Measurements from ENCODE around the gene KATNIP.

KATNIP gene

DNA sequence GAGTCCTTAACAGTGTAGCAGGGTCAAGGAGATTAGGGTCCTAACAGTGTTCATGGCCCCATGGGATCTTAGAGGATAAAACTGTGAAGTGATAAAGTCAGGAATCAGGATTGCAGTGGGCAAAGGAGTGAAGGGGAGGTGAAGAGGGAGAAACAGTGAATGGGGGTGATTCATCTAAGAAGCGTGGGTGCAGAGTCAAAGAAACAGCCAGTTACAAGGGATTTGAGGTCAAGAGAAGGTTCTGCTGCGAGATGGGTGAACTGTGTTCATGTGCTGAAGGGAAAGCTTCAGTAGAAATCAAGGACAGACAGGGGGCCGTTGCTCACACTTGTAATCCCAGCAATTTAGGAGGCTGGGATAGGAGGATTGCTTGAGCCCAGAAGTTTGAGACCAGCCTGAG lies 6.1 kb upstream of the KATNIP start:
- Histone ChIP-seq H3K4me3 (ENCODE audit: low read length) (no peak overlapping the region), H3K27me3 (ENCODE audit: control insufficient read depth, insufficient read depth, low read length) (no peaks in the 10 kb centered on the region), H3K36me3 (ENCODE audit: control insufficient read depth, insufficient read depth, low read length) (peaks cover 5% of the 10 kb centered on the region), H3K4me1 (ENCODE audit: control insufficient read depth, insufficient read depth, low read length) (peaks cover 19% of the 10 kb centered on the region), H3K9me3 (ENCODE audit: control insufficient read depth, low read length) (no peaks in the 10 kb centered on the region), H3K9ac (ENCODE audit: low read length) (no peak overlapping the region)

DNA sequence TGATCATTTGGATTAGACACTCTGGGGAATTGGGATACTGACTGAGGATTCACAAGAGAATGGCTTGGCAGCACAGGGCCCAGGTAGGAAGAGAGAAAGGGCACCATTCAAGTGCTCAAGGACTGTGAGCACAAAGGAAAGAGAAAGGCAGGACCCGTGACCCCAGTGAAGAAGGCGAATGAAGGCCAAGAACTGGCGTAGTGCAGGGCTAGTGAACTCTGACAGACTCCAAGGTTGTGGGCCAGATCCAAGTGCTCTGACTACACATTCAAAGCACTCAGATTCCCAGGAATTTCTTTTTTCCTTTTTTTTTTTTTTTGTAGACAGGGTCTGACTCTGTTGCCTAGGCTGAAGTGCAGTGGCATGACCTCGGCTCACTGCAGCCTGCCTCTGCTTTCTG lies 5.3 kb upstream of the KATNIP start:
- peaks cover 23% of the 10 kb centered on the region for H3K4me1 ChIP-seq (ENCODE audit: control insufficient read depth, insufficient read depth, low read length)
- no peaks in the 10 kb centered on the region for H3K9me3 ChIP-seq (ENCODE audit: control insufficient read depth, low read length)
- H3K4me3 ChIP-seq (ENCODE audit: low read length): no peak overlapping the region
- no peak overlapping the region for H3K9ac ChIP-seq (ENCODE audit: low read length)
- peaks cover 5% of the 10 kb centered on the region for H3K36me3 ChIP-seq (ENCODE audit: control insufficient read depth, insufficient read depth, low read length)
- no peaks in the 10 kb centered on the region for H3K27me3 ChIP-seq (ENCODE audit: control insufficient read depth, insufficient read depth, low read length)

DNA sequence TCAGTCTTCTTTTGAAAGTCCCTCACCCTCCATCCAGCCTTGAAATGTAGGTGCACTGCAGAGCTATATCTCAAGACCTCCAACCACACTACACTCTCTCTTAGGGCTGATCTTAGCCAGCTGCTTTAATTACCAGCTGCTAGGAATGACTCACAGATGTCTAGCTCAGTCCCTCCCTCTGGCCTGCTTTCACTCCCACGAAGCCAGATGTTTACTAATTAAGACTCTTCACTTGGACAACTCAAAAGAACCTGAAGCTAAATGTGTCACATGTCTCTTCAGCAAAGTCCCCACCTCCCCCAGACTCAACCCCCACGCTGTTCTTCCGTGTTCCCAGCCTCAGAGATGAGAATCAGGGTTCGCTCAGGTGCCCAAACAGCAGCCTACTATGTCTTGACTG lies 2.8 kb upstream of the KATNIP start:
- Histone ChIP-seq H3K4me3 (ENCODE audit: low read length) (no peak overlapping the region), H3K9ac (ENCODE audit: low read length) (no peak overlapping the region), H3K36me3 (ENCODE audit: control insufficient read depth, insufficient read depth, low read length) (peaks cover 5% of the 10 kb centered on the region), H3K4me1 (ENCODE audit: control insufficient read depth, insufficient read depth, low read length) (peaks cover 30% of the 10 kb centered on the region), H3K27me3 (ENCODE audit: control insufficient read depth, insufficient read depth, low read length) (no peaks in the 10 kb centered on the region), H3K9me3 (ENCODE audit: control insufficient read depth, low read length) (no peaks in the 10 kb centered on the region)

GRCh38 chr16:27547851-27548250 lies 2.1 kb upstream of the KATNIP start:
- Histone ChIP-seq H3K9ac (ENCODE audit: low read length) (no peak overlapping the region), H3K4me3 (ENCODE audit: low read length) (no peak overlapping the region), H3K4me1 (ENCODE audit: control insufficient read depth, insufficient read depth, low read length) (peaks cover 30% of the 10 kb centered on the region), H3K9me3 (ENCODE audit: control insufficient read depth, low read length) (no peaks in the 10 kb centered on the region), H3K36me3 (ENCODE audit: control insufficient read depth, insufficient read depth, low read length) (peaks cover 5% of the 10 kb centered on the region), H3K27me3 (ENCODE audit: control insufficient read depth, insufficient read depth, low read length) (no peaks in the 10 kb centered on the region)

DNA sequence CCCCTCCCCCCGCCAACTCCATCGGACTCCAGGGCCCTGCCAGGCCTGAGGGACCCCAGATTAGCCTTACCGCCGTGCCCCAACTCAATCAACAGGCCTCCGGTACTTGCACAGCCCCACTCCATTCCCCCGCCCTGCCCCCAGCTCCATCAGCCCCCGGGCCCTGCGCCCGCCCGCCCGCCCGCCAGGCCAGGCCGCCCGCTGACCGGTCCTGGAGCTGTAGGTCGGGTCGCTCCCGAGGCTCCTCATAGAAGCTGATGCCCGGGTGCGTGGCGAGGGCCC lies 539 bp upstream of the KATNIP start:
- Histone ChIP-seq H3K9ac (ENCODE audit: low read length) (peak overlapping the region; percentile 98), H3K27me3 (ENCODE audit: control insufficient read depth, insufficient read depth, low read length) (no peaks in the 10 kb centered on the region), H3K9me3 (ENCODE audit: control insufficient read depth, low read length) (no peaks in the 10 kb centered on the region), H3K4me3 (ENCODE audit: low read length) (peak overlapping the region; percentile 100), H3K36me3 (ENCODE audit: control insufficient read depth, insufficient read depth, low read length) (no peaks in the 10 kb centered on the region), H3K4me1 (ENCODE audit: control insufficient read depth, insufficient read depth, low read length) (peaks cover 30% of the 10 kb centered on the region)

DNA sequence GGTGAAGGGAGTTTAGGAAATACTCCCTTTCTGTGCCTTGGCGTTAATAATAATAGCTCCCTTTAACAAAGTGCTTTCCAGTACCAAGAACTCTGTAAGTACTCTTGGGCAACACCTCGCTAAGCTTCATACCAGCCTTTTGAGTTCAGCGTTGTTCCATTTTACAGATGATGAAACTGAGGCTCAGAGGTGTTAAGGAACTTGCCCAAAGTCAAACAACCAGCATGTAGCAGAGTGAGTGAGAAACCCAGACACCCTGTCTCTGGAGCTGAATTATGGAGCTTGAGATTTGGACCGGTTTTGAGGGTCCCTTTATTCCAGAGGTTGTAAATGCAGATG lies 607 bp downstream of the KATNIP start:
- H3K4me1 ChIP-seq (ENCODE audit: control insufficient read depth, insufficient read depth, low read length): peaks cover 30% of the 10 kb centered on the region
- no peaks in the 10 kb centered on the region for H3K9me3 ChIP-seq (ENCODE audit: control insufficient read depth, low read length)
- H3K9ac ChIP-seq (ENCODE audit: low read length): peak overlapping the region; percentile 98
- H3K36me3 ChIP-seq (ENCODE audit: control insufficient read depth, insufficient read depth, low read length): no peaks in the 10 kb centered on the region
- H3K27me3 ChIP-seq (ENCODE audit: control insufficient read depth, insufficient read depth, low read length): no peaks in the 10 kb centered on the region
- H3K4me3 ChIP-seq (ENCODE audit: low read length): peak overlapping the region; percentile 100

DNA sequence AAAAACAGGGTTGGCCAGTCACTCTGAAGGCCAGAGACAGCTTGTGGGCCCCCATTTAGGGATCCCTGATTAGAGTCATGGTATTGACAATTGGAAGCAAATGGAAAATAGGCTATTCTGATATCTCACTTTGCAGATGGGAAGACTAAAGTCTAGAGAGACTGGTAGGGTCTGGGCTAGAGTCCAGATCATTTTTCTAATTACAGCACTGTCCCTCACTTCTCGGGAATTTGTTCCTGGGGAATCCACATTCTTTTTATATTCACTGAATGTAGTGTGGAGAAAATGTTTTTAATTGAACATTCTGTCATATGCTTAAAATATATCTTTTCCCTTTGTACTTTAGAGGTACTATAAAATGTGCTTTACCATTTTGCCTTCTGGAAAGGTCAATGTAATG lies 1.1 kb downstream of the KATNIP start:
- H3K36me3 ChIP-seq (ENCODE audit: control insufficient read depth, insufficient read depth, low read length): no peaks in the 10 kb centered on the region
- H3K4me3 ChIP-seq (ENCODE audit: low read length): no peak overlapping the region
- no peaks in the 10 kb centered on the region for H3K9me3 ChIP-seq (ENCODE audit: control insufficient read depth, low read length)
- no peak overlapping the region for H3K9ac ChIP-seq (ENCODE audit: low read length)
- peaks cover 30% of the 10 kb centered on the region for H3K4me1 ChIP-seq (ENCODE audit: control insufficient read depth, insufficient read depth, low read length)
- H3K27me3 ChIP-seq (ENCODE audit: control insufficient read depth, insufficient read depth, low read length): no peaks in the 10 kb centered on the region

- Histone ChIP-seq H3K4me3 (ENCODE audit: low read length) (no peak overlapping the region), H3K27me3 (ENCODE audit: control insufficient read depth, insufficient read depth, low read length) (no peaks in the 10 kb centered on the region), H3K9me3 (ENCODE audit: control insufficient read depth, low read length) (no peaks in the 10 kb centered on the region), H3K4me1 (ENCODE audit: control insufficient read depth, insufficient read depth, low read length) (peaks cover 14% of the 10 kb centered on the region), H3K36me3 (ENCODE audit: control insufficient read depth, insufficient read depth, low read length) (no peaks in the 10 kb centered on the region), H3K9ac (ENCODE audit: low read length) (no peak overlapping the region)
Measured at GRCh38 chr16:27556471-27556870, 6.5 kb downstream of the KATNIP start.

- Histone ChIP-seq H3K9ac (ENCODE audit: low read length) (no peak overlapping the region), H3K4me1 (ENCODE audit: control insufficient read depth, insufficient read depth, low read length) (peaks cover 14% of the 10 kb centered on the region), H3K9me3 (ENCODE audit: control insufficient read depth, low read length) (no peaks in the 10 kb centered on the region), H3K36me3 (ENCODE audit: control insufficient read depth, insufficient read depth, low read length) (no peaks in the 10 kb centered on the region), H3K4me3 (ENCODE audit: low read length) (no peak overlapping the region), H3K27me3 (ENCODE audit: control insufficient read depth, insufficient read depth, low read length) (no peaks in the 10 kb centered on the region)
Measured at GRCh38 chr16:27558434-27558833, 8.5 kb downstream of the KATNIP start.

DNA sequence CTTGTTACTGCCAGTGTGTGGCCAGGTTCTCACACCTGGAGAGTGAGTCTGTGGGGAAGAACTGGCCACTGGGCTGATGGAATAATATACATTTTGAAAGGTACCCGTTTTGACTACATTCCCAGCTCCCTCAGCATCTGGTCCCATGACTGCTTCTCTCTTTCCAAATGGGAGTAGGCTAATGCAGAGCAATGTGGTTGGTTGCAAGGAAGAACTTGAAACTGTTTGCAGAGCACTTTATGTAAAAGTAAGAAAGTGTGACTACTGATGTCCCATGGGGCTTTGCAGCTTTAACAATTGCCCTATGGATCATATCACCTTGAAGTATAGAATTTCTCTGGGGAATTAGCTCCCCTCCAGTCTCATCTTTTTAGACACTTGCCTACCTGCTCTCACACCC lies 9.0 kb downstream of the KATNIP start:
- H3K36me3 ChIP-seq (ENCODE audit: control insufficient read depth, insufficient read depth, low read length): no peaks in the 10 kb centered on the region
- H3K27me3 ChIP-seq (ENCODE audit: control insufficient read depth, insufficient read depth, low read length): no peaks in the 10 kb centered on the region
- H3K9me3 ChIP-seq (ENCODE audit: control insufficient read depth, low read length): no peaks in the 10 kb centered on the region
- H3K4me1 ChIP-seq (ENCODE audit: control insufficient read depth, insufficient read depth, low read length): peaks cover 14% of the 10 kb centered on the region
- H3K9ac ChIP-seq (ENCODE audit: low read length): no peak overlapping the region
- H3K4me3 ChIP-seq (ENCODE audit: low read length): no peak overlapping the region

DNA sequence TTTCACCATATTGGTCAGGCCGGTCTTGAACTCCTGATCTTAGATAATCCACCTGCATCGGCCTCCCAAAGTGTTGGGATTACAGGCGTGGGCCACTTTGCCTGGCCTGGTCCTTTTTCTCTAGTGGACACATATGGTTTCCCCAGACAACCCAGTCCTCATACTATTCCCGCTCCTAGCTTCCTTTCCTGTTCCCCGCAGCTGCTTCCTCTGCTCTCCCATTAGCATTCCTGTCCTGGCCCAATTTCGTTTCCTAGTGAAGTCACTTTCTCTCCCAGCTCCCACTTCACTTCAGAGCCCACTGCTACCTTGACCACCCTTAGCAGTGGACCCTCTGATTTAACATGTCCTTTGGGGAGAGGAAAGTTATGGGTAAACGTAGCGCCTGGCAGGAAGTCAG lies 11.3 kb downstream of the KATNIP start:
- Histone ChIP-seq H3K4me3 (ENCODE audit: low read length) (no peak overlapping the region), H3K9ac (ENCODE audit: low read length) (no peak overlapping the region), H3K4me1 (ENCODE audit: control insufficient read depth, insufficient read depth, low read length) (peaks cover 17% of the 10 kb centered on the region), H3K9me3 (ENCODE audit: control insufficient read depth, low read length) (no peaks in the 10 kb centered on the region), H3K36me3 (ENCODE audit: control insufficient read depth, insufficient read depth, low read length) (no peaks in the 10 kb centered on the region), H3K27me3 (ENCODE audit: control insufficient read depth, insufficient read depth, low read length) (no peaks in the 10 kb centered on the region)

- Histone ChIP-seq H3K9ac (ENCODE audit: low read length) (no peak overlapping the region), H3K4me3 (ENCODE audit: low read length) (no peak overlapping the region), H3K36me3 (ENCODE audit: control insufficient read depth, insufficient read depth, low read length) (no peaks in the 10 kb centered on the region), H3K27me3 (ENCODE audit: control insufficient read depth, insufficient read depth, low read length) (no peaks in the 10 kb centered on the region), H3K9me3 (ENCODE audit: control insufficient read depth, low read length) (no peaks in the 10 kb centered on the region), H3K4me1 (ENCODE audit: control insufficient read depth, insufficient read depth, low read length) (peaks cover 16% of the 10 kb centered on the region)
Measured at GRCh38 chr16:27564224-27564623, 14.3 kb downstream of the KATNIP start.

GRCh38 chr16:27566417-27566816 lies 16.5 kb downstream of the KATNIP start:
- H3K36me3 ChIP-seq (ENCODE audit: control insufficient read depth, insufficient read depth, low read length): no peaks in the 10 kb centered on the region
- no peak overlapping the region for H3K4me3 ChIP-seq (ENCODE audit: low read length)
- peaks cover 11% of the 10 kb centered on the region for H3K4me1 ChIP-seq (ENCODE audit: control insufficient read depth, insufficient read depth, low read length)
- H3K9me3 ChIP-seq (ENCODE audit: control insufficient read depth, low read length): no peaks in the 10 kb centered on the region
- H3K9ac ChIP-seq (ENCODE audit: low read length): no peak overlapping the region
- H3K27me3 ChIP-seq (ENCODE audit: control insufficient read depth, insufficient read depth, low read length): no peaks in the 10 kb centered on the region

Measured in mucosa of stomach (tissue), 1 donor.